Heart left ventricle (tissue), 16 donors: Measurements from ENCODE around the gene RIMS1. TPM values are rescaled to one million over a fixed set of nuclear protein-coding genes. Genes with fewer than 3 reads are reported as not detected.

ENCODE experiments used
- ATAC-seq, 4 donors: fragments of 200-7000 bp; cut with Tn5 transposase; one replicate each; pipeline ENCODE4 v1.9.1; 2020 to 2022; ENCODE audit warnings: moderate library complexity in 4 of 4, mild to moderate bottlenecking in 3 of 4, moderate number of reproducible peaks in 1 of 4
- DNase-seq, 5 donors: peaks; one replicate each; pipeline ENCODE4 v3.0.0-alpha.2; 2020
- H3K27ac ChIP-seq, 12 donors: fragments of 200-600 bp; sonication (generic) in 4 of 12; one replicate each; pipeline versions ENCODE4 v1.5.0 to v1.8.0; 2016 to 2022; ENCODE audit warnings: mild to moderate bottlenecking in 2 of 12
- H3K27me3 ChIP-seq, 9 donors: fragments of 200-600 bp; sonication (generic) in 2 of 9; one replicate each; pipeline versions ENCODE4 v1.5.1 to v1.8.0; 2016 to 2022; ENCODE audit warnings: mild to moderate bottlenecking in 3 of 9
- H3K36me3 ChIP-seq, 9 donors: fragments of 200-600 bp; sonication (generic) in 2 of 9; one replicate each; pipeline versions ENCODE4 v1.5.0 to v1.8.0; 2018 to 2022; ENCODE audit warnings: mild to moderate bottlenecking in 2 of 9
- H3K4me1 ChIP-seq, 12 donors: fragments of 200-600 bp; sonication (generic) in 4 of 12; one replicate each; pipeline versions ENCODE4 v1.5.0 to v1.8.0; 2016 to 2022; ENCODE audit warnings: mild to moderate bottlenecking in 3 of 12
- H3K4me3 ChIP-seq, 12 donors: fragments of 200-600 bp; sonication (generic) in 4 of 12; one replicate each; pipeline versions ENCODE4 v1.5.0 to v1.8.0; 2017 to 2022; ENCODE audit warnings: mild to moderate bottlenecking in 9 of 12, moderate library complexity in 4 of 12
- H3K9me3 ChIP-seq, 12 donors: fragments of 200-600 bp; sonication (generic) in 4 of 12; one replicate each; pipeline versions ENCODE4 v1.5.0 to v1.8.0; 2016 to 2022; ENCODE audit warnings: mild to moderate bottlenecking in 1 of 12
- POLR2A ChIP-seq, 2 donors: fragments of 450-650 bp; IDR thresholded peaks; one replicate each; pipeline ENCODE4 v1.6.1; 2017; ENCODE audit warnings: antibody characterized with exemption in 2 of 2, mild to moderate bottlenecking in 2 of 2, moderate library complexity in 2 of 2
- WGBS, 4 donors: extraction: QIAGEN DNeasy Blood & Tissue Kit in 2 of 4; methylation state at CpG; one replicate each; pipeline versions ENCODE4 v1.1.5 to v1.1.7; 2013 to 2018; 5-methylcytosine and 5-hydroxymethylcytosine counted together
- intact Hi-C, 10 donors: fragments of 100-400 bp; cut with DNase I; formaldehyde crosslinking; loops; one replicate each; pipeline versions ENCODE4 v1.11.1 to v1.14.2; 2022
- polyA plus RNA-seq, 2 donors: library from polyadenylated mRNA; stranded (reverse); fragments of 200-250 nt; gene quantifications; one replicate each; pipeline ENCODE4 v1.2.3, GENCODE V29; 2013
- total RNA-seq, 9 donors: library from RNA; depleted of rRNA in 2 of 9; stranded (reverse); fragments of >200 nt in 2 of 9; fragmentation: NEBNext Ultra II Directional in 3 of 9; extraction: Animal tissue kit (Norgen Biotek cat#: 25700) in 3 of 9; gene quantifications; one replicate each; pipeline versions ENCODE4 v1.1.0 to v1.2.4, GENCODE V29; 2016 to 2023
- TF ChIP-seq, protein P1 (sequence below), 12 donors: fragments of 200-600 bp; sonication (generic) in 4 of 12; IDR thresholded peaks; one replicate each; pipeline versions ENCODE4 v1.5.0 to v1.8.0; 2018 to 2022; ENCODE audit warnings: antibody characterized with exemption in 12 of 12, mild to moderate bottlenecking in 5 of 12
- donor health status: ischemic (EF 13 %, LVEDD 7.1; RV severe dilation, severe dysfunction).
- donor health status: healthy with polysubstance abuse.
- donor health status: DM: no; HTN: yes; CAD: no.
- donor health status: DM: no; HTN: no; CAD: no.
- donor health status: ischemic (EF 25% LVEDD 6.9; RV normal size, moderate dysfunction).
- donor health status: ischemic (EF 25% LVEDD 5.7; RV mildly dilated, moderate dysfunction).
- donor health status: healthy.
- donor health status: DM: yes; HTN: yes; CAD: no.
- donor health status: ischemic (EF 35%, LVEDD 5.7; RV mildly dilated, moderate dysfunction).
- donor health status: nonischemic (EF 11% LVEDD 7.7; RV severe dilation, severe dysfunction).
- donor health status: DM: yes; HTN: yes; CAD: no.
- donor health status: PGD.
- donor health status: ischemic (EF 29% LVEDD 5.4; RV normal size, mild dysfunction).
- donor health status: nonischemic (EF 23%, LVEDD 6.1; RV moderate dilation, normal function).

The RIMS1 gene
- total and polyA plus RNA-seq, 11 donors: 0.11 to 3.2 (median 1.1) TPM; not detected in 4

DNA sequence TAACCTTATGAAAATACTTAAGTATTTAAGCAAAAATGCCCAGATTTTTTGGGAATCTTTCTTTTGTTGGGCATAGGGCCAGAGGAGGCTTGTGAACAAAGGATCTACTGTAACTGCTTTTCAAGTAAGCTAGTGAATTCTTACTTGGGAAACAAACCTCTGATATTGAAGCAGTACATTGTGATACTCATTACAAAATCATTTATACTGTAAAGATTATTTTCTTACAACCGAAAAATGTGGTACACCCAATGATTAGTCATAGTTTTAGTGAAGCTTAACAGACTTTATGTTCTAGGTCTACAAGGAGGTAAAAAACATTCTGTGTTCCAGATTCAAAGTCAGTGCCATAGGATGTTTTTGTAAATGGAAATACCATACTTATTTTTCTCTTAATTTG lies 462.6 kb downstream of the RIMS1 start:
- DNase-seq: no peak

DNA sequence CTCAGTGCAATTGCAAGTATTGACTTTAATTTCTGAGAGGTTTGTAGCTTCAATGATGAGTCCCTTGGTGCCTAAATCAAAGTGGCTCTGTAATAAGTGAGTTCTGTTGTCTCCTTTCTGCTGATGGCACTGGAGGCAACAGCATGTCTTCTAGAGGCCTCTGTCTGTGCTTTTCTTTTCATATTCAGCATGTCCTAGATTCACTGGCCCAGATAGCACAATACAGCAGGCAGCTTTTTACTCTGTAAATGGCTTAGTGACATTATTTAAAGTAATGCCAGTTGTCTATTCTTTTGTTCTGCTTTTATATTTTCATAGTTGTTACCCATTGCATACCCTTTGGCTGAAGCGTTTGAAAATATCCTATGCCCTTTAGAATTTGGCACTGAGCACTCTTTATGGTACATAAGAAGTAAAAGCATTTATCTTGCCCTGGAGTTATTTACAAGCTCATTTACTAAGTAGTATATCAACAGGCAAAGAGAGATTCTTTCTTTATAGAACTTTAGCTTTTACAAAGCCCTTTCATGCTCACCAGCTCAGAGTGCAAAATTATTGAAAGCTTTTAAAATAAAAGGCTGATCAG lies 464.0 kb downstream of the RIMS1 start:
- H3K27me3 ChIP-seq: no peaks in the 10 kb centered on the region
- no peaks in the 10 kb centered on the region for H3K4me1 ChIP-seq
- no peak overlapping the region for H3K4me3 ChIP-seq
- DNase-seq (no peak), ATAC-seq (no peak)
- TF ChIP-seq, protein P1, sequence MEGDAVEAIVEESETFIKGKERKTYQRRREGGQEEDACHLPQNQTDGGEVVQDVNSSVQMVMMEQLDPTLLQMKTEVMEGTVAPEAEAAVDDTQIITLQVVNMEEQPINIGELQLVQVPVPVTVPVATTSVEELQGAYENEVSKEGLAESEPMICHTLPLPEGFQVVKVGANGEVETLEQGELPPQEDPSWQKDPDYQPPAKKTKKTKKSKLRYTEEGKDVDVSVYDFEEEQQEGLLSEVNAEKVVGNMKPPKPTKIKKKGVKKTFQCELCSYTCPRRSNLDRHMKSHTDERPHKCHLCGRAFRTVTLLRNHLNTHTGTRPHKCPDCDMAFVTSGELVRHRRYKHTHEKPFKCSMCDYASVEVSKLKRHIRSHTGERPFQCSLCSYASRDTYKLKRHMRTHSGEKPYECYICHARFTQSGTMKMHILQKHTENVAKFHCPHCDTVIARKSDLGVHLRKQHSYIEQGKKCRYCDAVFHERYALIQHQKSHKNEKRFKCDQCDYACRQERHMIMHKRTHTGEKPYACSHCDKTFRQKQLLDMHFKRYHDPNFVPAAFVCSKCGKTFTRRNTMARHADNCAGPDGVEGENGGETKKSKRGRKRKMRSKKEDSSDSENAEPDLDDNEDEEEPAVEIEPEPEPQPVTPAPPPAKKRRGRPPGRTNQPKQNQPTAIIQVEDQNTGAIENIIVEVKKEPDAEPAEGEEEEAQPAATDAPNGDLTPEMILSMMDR (IDR thresholded peaks at IDR 0.05): no peak
- no peak for TF ChIP-seq POLR2A (IDR thresholded peaks at IDR 0.05)
- H3K36me3 ChIP-seq: no peaks in the 10 kb centered on the region
- intact Hi-C loops: no loop called here
- no peaks in the 10 kb centered on the region for H3K9me3 ChIP-seq
- no peak overlapping the region for H3K27ac ChIP-seq
- 59 to 71% (median 68%) methylated on average over 1 of the region's 1 CpG for WGBS, 4 donors

More for the DNA sequence above, 462.6 kb downstream of the RIMS1 start:
- no peaks in the 10 kb centered on the region for H3K36me3 ChIP-seq
- intact Hi-C loops: no loop called here
- 55 to 66% (median 61%) methylated on average over 1 of the region's 1 CpG for WGBS, 4 donors
- TF ChIP-seq, protein P1 (IDR thresholded peaks at IDR 0.05): no peak
- TF ChIP-seq POLR2A (IDR thresholded peaks at IDR 0.05): no peak
- ATAC-seq: no peak
- H3K27me3 ChIP-seq: no peaks in the 10 kb centered on the region
- H3K27ac ChIP-seq: no peak overlapping the region
- no peak overlapping the region for H3K4me3 ChIP-seq
- no peaks in the 10 kb centered on the region for H3K9me3 ChIP-seq
- H3K4me1 ChIP-seq: no peaks in the 10 kb centered on the region

DNA sequence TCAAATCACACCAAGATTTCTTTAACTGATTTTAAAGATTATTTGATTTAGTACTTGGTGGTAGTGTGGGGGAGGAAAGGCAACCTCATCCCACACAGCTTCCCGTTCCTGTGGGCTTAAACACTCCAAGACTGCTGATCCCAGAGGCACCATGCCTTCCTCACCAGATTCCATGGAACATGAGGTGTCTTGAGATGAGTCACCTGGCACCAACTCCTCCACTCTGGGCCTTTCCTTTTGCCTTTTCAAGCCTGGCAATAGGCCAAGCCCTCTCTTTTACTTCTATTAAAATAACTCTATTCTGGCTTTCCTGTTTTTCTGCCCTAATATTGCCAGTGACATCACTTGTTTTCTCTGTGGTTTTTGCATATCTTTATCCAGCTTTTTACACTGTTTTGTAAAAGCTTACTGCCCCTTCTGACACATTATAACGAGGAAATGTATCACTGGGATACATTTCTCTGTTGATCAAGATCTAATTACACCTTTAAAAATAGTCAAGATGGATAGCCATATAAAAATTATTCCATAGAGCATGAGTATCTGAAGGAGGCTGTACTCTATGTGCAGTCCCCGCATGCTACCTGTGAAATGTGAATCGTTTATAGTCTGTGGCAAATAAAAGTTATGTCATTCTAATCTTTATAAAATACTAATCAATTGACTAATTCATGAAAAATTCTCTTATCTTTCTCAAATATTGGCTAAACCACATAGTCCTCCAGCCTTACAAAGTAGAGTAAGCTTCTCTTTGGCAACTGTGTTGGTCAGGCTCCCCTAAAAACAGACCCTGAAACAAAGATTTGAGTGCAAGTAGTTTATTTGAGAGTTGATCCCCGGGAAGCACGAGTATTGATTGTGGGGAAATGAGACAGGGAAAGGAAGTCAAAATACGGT lies 477.7 kb downstream of the RIMS1 start:
- no peak for TF ChIP-seq POLR2A (IDR thresholded peaks at IDR 0.05)
- TF ChIP-seq, protein P1 (IDR thresholded peaks at IDR 0.05): no peak
- ATAC-seq (no peak), DNase-seq (no peak)
- intact Hi-C loops: no loop called here
- no peaks in the 10 kb centered on the region for H3K27me3 ChIP-seq
- no peaks in the 10 kb centered on the region for H3K4me1 ChIP-seq
- no peaks in the 10 kb centered on the region for H3K9me3 ChIP-seq
- H3K4me3 ChIP-seq: no peak overlapping the region
- no peak overlapping the region for H3K27ac ChIP-seq
- 69 to 75% (median 72%) methylated on average over 7 of the region's 7 CpGs for WGBS, 4 donors
- H3K36me3 ChIP-seq: no peaks in the 10 kb centered on the region

DNA sequence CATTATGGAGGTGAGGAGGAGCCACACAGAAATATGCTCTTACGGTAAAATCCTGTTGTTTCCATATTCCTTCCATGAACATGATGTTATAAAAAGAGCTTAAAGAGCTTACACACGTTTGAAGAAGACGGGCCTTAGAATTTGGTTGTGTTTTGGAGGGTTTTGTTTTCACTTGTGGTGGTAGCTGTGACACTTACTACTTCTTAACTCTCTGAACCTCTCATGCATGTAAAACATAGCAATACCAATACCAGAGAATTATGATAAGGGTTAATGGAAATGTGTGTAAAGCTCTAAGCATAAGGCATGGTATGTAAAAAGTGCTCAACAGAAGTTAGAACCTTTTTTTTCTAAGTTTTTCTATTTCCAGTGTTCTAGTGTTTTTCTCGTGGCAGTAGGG lies 479.4 kb downstream of the RIMS1 start:
- Histone ChIP-seq H3K4me3 (no peak overlapping the region), H3K36me3 (no peaks in the 10 kb centered on the region), H3K27ac (no peak overlapping the region), H3K4me1 (no peaks in the 10 kb centered on the region), H3K9me3 (no peaks in the 10 kb centered on the region), H3K27me3 (no peaks in the 10 kb centered on the region)
- DNase-seq (no peak), ATAC-seq (no peak)
- 81 to 84% (median 83%) methylated on average over 4 of the region's 4 CpGs for WGBS, 4 donors
- intact Hi-C loops: no loop called here
- TF ChIP-seq, protein P1 (IDR thresholded peaks at IDR 0.05): no peak
- TF ChIP-seq POLR2A (IDR thresholded peaks at IDR 0.05): no peak
